Activated CD4-positive, CD25-positive, alpha-beta regulatory T cell (primary cell): ENCODE measurements around the gene DHRS7B.
"Not testable (repeated sequence)": the region's sequence is repeated elsewhere in the genome, so short reads cannot be mapped to it uniquely, and the experiment has no call there.

Experiments
- DNase-seq, 4 experiments: peaks; one replicate each; lab custom pipeline; 2025; lab: John Stamatoyannopoulos, UW

The DHRS7B gene

DNA sequence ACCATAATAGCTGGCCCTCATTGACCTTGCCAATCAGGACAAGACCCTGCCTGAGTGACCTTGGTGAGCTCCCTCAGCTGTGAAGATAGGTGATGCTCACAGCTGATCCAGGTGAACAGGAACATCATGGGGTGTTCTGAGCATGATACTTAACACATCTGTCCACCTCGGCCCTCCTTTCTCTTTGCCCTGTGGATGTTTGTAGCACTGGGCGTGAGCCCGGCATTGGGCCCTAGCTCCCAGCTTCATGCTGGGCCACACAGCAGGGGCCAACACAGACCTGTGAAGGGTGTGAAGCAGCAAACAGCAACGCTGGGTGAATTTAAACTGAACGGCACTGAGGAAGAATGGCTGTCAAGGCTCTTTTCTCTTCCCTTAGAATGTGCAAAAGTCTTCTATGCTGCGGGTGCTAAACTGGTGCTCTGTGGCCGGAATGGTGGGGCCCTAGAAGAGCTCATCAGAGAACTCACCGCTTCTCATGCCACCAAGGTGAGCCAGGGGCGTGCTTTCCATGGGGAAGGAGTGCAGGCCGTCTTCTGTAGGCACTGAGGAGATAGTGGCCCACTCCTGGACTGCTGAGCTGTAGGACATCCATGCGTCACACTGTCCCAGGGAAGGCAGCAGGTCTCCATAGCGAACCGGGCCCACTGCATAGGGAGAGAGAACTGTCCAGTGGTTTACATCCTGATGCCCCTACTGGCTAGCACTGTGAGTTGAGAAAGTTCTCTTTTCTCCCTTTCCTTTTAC is 51.3 kb downstream of the DHRS7B start:
- DNase-seq = no peak

GRCh38 chr17:21183468-21183867 is 56.7 kb downstream of the DHRS7B start:
- DNase-seq = no peak

DNA sequence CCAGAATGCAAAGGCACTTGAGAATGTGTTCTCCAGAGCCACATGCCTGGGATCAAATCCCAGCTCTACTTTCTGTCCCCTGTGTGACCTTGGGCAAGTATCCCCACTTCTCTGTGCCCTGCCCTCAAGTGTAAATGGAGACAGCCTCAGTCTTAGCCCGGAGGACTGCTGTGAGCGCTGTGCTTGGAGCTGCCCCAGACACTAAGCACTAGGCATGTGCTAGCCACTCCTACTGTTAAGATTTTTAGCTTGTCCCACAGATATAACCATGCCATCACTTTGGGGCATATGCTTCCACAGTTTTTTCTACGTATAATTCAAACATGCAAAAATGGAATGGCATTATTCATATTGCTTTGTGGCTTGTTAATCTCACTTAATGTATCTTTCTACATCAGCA is 57.8 kb downstream of the DHRS7B start:
- DNase-seq = no peak

- no peak for DNase-seq
Observed at GRCh38 chr17:21185061-21185460, 58.3 kb downstream of the DHRS7B start.

DNA sequence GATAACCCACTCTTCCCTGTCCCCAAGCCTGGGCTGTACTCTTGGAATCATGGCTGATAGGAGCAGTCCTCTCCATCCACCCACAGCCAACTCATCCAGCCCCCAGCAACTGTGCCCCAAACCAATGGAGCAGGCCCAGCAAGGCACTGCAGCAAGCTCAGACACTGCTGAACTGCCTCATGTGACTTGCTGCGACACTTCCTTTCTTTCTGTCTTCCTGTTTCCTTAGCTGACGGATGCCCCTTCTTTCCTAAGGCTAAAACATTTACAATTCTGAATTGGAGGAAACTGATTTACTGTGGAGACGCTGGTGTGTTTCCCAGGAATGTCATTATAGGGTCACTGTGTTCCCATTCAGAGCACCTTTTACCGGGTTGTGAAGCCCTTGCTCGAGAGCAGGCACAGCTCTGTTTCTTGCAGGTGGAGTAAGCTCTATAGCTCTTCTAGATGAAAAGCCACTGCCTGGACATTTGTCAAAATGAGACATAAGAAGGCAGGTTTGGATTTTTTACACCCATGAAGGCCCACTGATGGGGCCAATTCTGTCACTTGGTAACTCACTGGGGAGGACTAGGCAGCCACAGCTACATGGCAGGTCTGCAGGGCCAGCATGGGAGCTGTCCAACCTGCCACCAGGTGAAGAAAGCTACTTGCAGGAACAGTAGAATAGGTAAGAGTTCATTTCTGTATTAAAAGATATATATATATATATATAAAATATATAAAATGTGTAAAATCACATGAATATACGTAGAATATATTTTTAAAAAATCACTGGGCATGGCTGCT is 59.8 kb downstream of the DHRS7B start:
- DNase-seq = no peak

DNA sequence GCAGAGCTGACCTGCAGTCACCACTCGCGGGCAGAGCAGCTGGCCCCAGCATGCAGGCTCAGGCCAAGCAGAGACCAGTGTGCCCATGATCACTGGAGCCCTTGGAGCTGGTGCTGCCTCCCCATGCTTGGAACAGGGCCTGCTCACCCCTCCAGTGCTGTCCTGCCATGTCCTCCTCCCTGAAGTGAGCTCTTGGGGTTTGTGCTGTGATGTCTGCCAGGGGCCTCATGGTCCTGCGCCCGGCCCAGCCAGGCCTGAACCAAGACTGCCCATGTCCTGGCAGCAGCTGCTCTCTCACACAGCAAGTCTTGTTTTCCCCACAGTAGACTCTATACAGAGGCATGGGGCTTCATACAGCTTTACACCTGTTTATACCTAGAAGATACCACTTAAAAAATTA is 62.6 kb downstream of the DHRS7B start:
- no peak for DNase-seq

- DNase-seq = no peak
Observed at GRCh38 chr17:21190078-21190477, 63.3 kb downstream of the DHRS7B start.

- DNase-seq = no peak
Observed at GRCh38 chr17:21191698-21192097, 64.9 kb downstream of the DHRS7B start.

- DNase-seq = not testable (repeated sequence)
Observed at GRCh38 chr17:21192414-21192813, 65.7 kb downstream of the DHRS7B start.

DNA sequence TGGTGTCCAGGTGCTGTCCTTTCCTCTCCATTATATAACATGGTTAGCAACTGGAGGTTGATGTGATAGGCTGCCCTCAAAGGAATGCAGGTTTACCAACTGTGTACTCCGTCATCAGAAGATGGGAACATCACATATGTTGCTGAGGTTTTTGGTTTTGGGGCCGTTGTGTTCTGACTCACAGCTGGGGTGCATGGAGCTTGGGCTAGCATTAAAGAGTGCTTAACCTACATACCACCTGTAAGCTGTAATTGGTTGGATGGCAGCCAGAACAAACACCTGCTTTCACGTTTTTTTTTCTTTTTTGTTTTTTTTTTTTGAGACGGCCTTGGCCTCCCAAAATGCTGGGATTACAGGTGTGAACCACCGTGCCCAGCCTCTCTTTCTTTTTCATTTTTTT is 66.3 kb downstream of the DHRS7B start:
- DNase-seq = no peak

- DNase-seq = no peak
Observed at GRCh38 chr17:21194226-21194625, 67.5 kb downstream of the DHRS7B start.

- no peak for DNase-seq
Observed at GRCh38 chr17:21194703-21195102, 67.9 kb downstream of the DHRS7B start.

DNA sequence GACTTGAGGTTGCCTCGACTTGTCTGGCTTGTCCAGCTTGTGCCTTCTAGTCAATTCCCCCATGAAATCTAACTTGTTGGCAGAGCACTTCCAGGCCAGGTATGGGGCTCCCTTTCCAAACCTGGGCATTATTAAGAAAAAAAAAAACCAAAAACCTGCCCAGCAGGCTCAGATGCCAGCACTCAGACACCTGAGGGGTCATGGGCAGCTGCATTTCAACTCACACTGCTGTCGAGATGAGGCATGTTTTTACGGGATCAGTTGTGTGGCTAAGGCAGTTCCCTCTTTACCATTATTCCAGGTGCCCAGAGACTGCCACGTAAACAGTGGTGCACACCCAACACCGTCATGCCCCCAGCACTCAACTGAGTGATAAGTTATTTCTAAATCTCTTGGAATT is 69.4 kb downstream of the DHRS7B start:
- no peak for DNase-seq

GRCh38 chr17:21198411-21198810 is 71.6 kb downstream of the DHRS7B start:
- no peak for DNase-seq

GRCh38 chr17:21199311-21199710 is 72.5 kb downstream of the DHRS7B start:
- DNase-seq = no peak

DNA sequence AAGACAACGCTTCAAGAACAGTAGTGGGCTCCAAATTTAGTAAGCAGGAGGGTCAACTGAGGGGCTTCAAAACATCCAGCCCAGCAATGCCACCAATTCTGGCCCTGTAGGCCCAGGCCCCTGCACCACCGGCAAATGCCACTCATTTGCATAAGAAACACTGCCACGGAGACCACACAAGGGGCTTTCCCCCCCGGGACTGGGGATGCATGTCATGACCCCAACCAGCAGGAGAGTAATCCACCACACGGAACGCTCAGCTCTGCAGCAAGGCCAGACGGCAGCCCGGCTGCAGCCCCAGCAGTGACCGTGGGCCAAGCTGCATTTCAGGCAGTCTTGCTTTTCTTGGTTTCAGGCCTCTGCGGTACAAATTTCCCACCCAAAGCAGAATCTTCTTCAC is 73.1 kb downstream of the DHRS7B start:
- no peak for DNase-seq

- no peak for DNase-seq
Observed at GRCh38 chr17:21200590-21201297, 74.0 kb downstream of the DHRS7B start.

GRCh38 chr17:21201298-21201595 is 74.5 kb downstream of the DHRS7B start:
- no peak for DNase-seq

GRCh38 chr17:21201874-21202273 is 75.1 kb downstream of the DHRS7B start:
- DNase-seq = no peak

- DNase-seq = no peak
Observed at GRCh38 chr17:21202512-21202911, 75.7 kb downstream of the DHRS7B start.

GRCh38 chr17:21204935-21205334 is 78.2 kb downstream of the DHRS7B start:
- no peak for DNase-seq

GRCh38 chr17:21208352-21208751 is 81.6 kb downstream of the DHRS7B start:
- no peak for DNase-seq

GRCh38 chr17:21209511-21210175 is 82.9 kb downstream of the DHRS7B start:
- DNase-seq = no peak
